ENCODE measurements around the gene IFI30. TPM values are rescaled to one million over a fixed set of nuclear protein-coding genes. Genes with fewer than 3 reads are reported as not detected.

The IFI30 gene
- total and polyA plus RNA-seq, 2 donors (not counting 3 experiments of a cell fraction or from before 2014, with no cell fraction given) = 1.1 to 1.6 TPM

- peak overlapping the region in 2 of 3 experiments; percentile 38 to 68 for H3K4me3 ChIP-seq (replicated peaks in 1 of 3; ENCODE audit: insufficient read depth in 1 of 3, low read depth in 1 of 3, low read length in 3 of 3)
- TF ChIP-seq EZH2 (IDR thresholded peaks at IDR 0.05; ENCODE audit: borderline replicate concordance, low read depth, low read length, severe bottlenecking) = no peak
- peak; percentile 53 for TF ChIP-seq MAX (IDR thresholded peaks at IDR 0.05; ENCODE audit: insufficient read depth, insufficient read length)
- TF ChIP-seq JUN (IDR thresholded peaks at IDR 0.05; ENCODE audit: borderline replicate concordance, insufficient read depth, insufficient read length, low read depth) = no peak
- TF ChIP-seq POLR2AphosphoS5 (IDR thresholded peaks at IDR 0.05; ENCODE audit: insufficient read depth, low read depth, low read length) = peak; percentile 75
- peak; percentile 70 to 83 for TF ChIP-seq CTCF (IDR thresholded peaks at IDR 0.05; ENCODE audit: extremely low read depth in 1 of 2, insufficient read depth in 1 of 2, low read depth in 1 of 2, low read length in 2 of 2)
- TF ChIP-seq POLR2A (IDR thresholded peaks at IDR 0.05; ENCODE audit: low read depth, low read length) = peak; percentile 84
- TF ChIP-seq GATA2 (IDR thresholded peaks at IDR 0.05; ENCODE audit: insufficient read depth, insufficient read length, low read depth, low read length) = no peak
- TF ChIP-seq FOS (IDR thresholded peaks at IDR 0.05; ENCODE audit: borderline replicate concordance, insufficient read depth, low read length) = no peak
- H3K27ac ChIP-seq (ENCODE audit: insufficient read depth, low read depth, low read length) = peak overlapping the region; percentile 88
- peak overlapping the region; percentile 90 for H2AFZ ChIP-seq (ENCODE audit: low read depth, low read length)
- peak overlapping the region; percentile 67 for H3K4me2 ChIP-seq (ENCODE audit: insufficient read depth, low read length)
- H3K9me3 ChIP-seq (replicated peaks; ENCODE audit: control insufficient read depth, insufficient read depth, low read length) = no peaks in the 10 kb centered on the region
- peaks cover 11% of the 10 kb centered on the region for H3K79me2 ChIP-seq (ENCODE audit: control insufficient read depth, insufficient read depth, low read length)
- ChIA-PET CTCF (interaction anchor here (0.7 to 3.0 kb wide), 11 partner anchors 10 to 214 kb away, joined by 3 to 55 read pairs (median 4); partner anchors contain the start of gene ARRDC2), POLR2A (no interaction called here)
- intact Hi-C loops (cut with micrococcal nuclease) = loop anchor here (1.0 to 2.0 kb wide), 5 partner anchors 34 to 145 kb away; partner anchors contain the start of genes MPV17L2 and RAB3A
- H4K20me1 ChIP-seq (replicated peaks; ENCODE audit: control insufficient read depth, extremely low read depth, insufficient read depth, low read length) = no peaks in the 10 kb centered on the region
- H3K27me3 ChIP-seq (ENCODE audit: control insufficient read depth in 2 of 2, insufficient read depth in 2 of 2, low read length in 2 of 2) = no peaks in the 10 kb centered on the region
- peaks cover 21% of the 10 kb centered on the region for H3K4me1 ChIP-seq (ENCODE audit: control insufficient read depth, extremely low read depth, insufficient read depth, low read length)
- peak overlapping the region; percentile 99 for H3K9ac ChIP-seq (replicated peaks; ENCODE audit: extremely low read depth, insufficient read depth, low read length)
- DNase-seq (ENCODE audit: low read depth, low spot score) (peak; percentile 97), FAIRE-seq (no peak)
- BruUV-seq (replicated peaks) = TSS peak; percentile 48
- dilution Hi-C loops (cut with MboI; ENCODE audit: extremely low pct_ligation_motif_present, low sequenced_read_pairs) = no loop called here
- no peaks in the 10 kb centered on the region for H3K9me1 ChIP-seq (replicated peaks; ENCODE audit: control insufficient read depth, extremely low read depth, insufficient read depth, low read length)
- peaks cover 0 to 4% of the 10 kb centered on the region in 2 experiments for H3K36me3 ChIP-seq (ENCODE audit: control insufficient read depth in 2 of 2, extremely low read depth in 1 of 2, insufficient read depth in 2 of 2, low read length in 2 of 2)
These were observed 21.2 kb upstream of the IFI30 start for GRCh38 chr19:18152442-18152816.

Data from endothelial cell of umbilical vein (primary cell).